Caco-2 (cell line): ENCODE data around the gene UGT1A8. TPM values are rescaled to one million over a fixed set of nuclear protein-coding genes. Genes with fewer than 3 reads are reported as not detected.
"Not testable (repeated sequence)": the region's sequence is repeated elsewhere in the genome, so short reads cannot be mapped to it uniquely, and the experiment has no call there.

Source experiments
- BruUV-seq: library from RNA; stranded (reverse); fragments of 400-500 nt; replicated peaks from 2 replicates; lab custom pipeline; 2021; lab: Mats Ljungman, UMichigan
- CTCF ChIA-PET: fragments of 300-600 bp; sonication (Branson Sonifier 250); formaldehyde crosslinking; loops from one replicate; lab custom pipeline; 2022; ENCODE audit warnings: antibody characterized with exemption; lab: Charles Lee
- POLR2A ChIA-PET: fragments of 300-600 bp; sonication (Branson Sonifier 250); formaldehyde crosslinking; loops from one replicate; lab custom pipeline; 2022; ENCODE audit warnings: antibody characterized with exemption; lab: Charles Lee
- DNase-seq, 2 experiments: peaks; one replicate each; pipeline versions ENCODE4 v3.0.0 to v3.0.0-alpha.2; 2020 to 2022
- H3K27me3 ChIP-seq: replicated peaks from 2 replicates; pipeline ENCODE4 v1.6.0; 2011; ENCODE audit warnings: low read length; ENCODE audit not compliant: control insufficient read depth, insufficient read depth
- H3K36me3 ChIP-seq: 2 replicates; pipeline ENCODE4 v1.5.1; 2011; ENCODE audit warnings: low read length; ENCODE audit not compliant: control insufficient read depth, insufficient read depth
- H3K4me1 ChIP-seq: fragments of 250-450 bp; sonication (Bioruptor Pico); 2 replicates; pipeline ENCODE4 v1.5.1; 2020; ENCODE audit warnings: mild to moderate bottlenecking
- H3K4me3 ChIP-seq: 2 replicates; pipeline ENCODE4 v1.5.1; 2011; ENCODE audit warnings: low read depth, mild to moderate bottlenecking, control low read depth, low read length
- H3K9me3 ChIP-seq: fragments of 250-450 bp; sonication (Bioruptor Pico); 2 replicates; pipeline ENCODE4 v1.5.1; 2020; ENCODE audit warnings: mild to moderate bottlenecking, moderate library complexity
- H3K27ac Mint-ChIP-seq: one replicate; pipeline ENCODE4 v1.8.0; 2022; ENCODE audit warnings: mixed read lengths; ENCODE audit not compliant: unreplicated experiment
- H3K27me3 Mint-ChIP-seq: one replicate; pipeline ENCODE4 v1.8.0; 2022; ENCODE audit warnings: mixed read lengths; ENCODE audit not compliant: insufficient read depth, unreplicated experiment
- H3K36me3 Mint-ChIP-seq: one replicate; pipeline ENCODE4 v1.8.0; 2022; ENCODE audit warnings: mild to moderate bottlenecking, mixed read lengths; ENCODE audit not compliant: insufficient read depth, unreplicated experiment
- H3K4me1 Mint-ChIP-seq: one replicate; pipeline ENCODE4 v1.8.0; 2022; ENCODE audit warnings: low read depth, mixed read lengths; ENCODE audit not compliant: unreplicated experiment
- H3K4me3 Mint-ChIP-seq: one replicate; pipeline ENCODE4 v1.8.0; 2022; ENCODE audit warnings: mild to moderate bottlenecking, moderate library complexity, mixed read lengths; ENCODE audit not compliant: unreplicated experiment
- H3K9me3 Mint-ChIP-seq: one replicate; pipeline ENCODE4 v1.8.0; 2022; ENCODE audit warnings: mixed read lengths; ENCODE audit not compliant: unreplicated experiment
- intact Hi-C: fragments of 100-400 bp; cut with micrococcal nuclease; formaldehyde crosslinking; loops from one replicate; pipeline ENCODE4 v1.10.0; 2022; ENCODE audit not compliant: unreplicated experiment
- total RNA-seq: library from RNA; stranded (reverse); gene quantifications from 2 replicates; pipeline ENCODE4 v1.2.3, GENCODE V29; 2022
- TF ChIP-seq, protein P1 (sequence below), 2 experiments: fragments of 200-600 bp in 1 of 2; IDR thresholded peaks; 1 replicate in 1 of 2; 2 replicates in 1 of 2; pipeline versions ENCODE4 v1.5.1 to v1.8.0; 2011 to 2022; ENCODE audit warnings: antibody characterized with exemption in 1 of 2, control low read depth in 1 of 2, inconsistent platforms in 1 of 2, low read depth in 1 of 2, low read length in 1 of 2, mild to moderate bottlenecking in 1 of 2, moderate library complexity in 1 of 2; ENCODE audit not compliant: insufficient read depth in 1 of 2, severe bottlenecking in 1 of 2, unreplicated experiment in 1 of 2

UGT1A8 gene
- total RNA-seq, 1 experiment from 2014 or later, result 0.50 TPM

DNA sequence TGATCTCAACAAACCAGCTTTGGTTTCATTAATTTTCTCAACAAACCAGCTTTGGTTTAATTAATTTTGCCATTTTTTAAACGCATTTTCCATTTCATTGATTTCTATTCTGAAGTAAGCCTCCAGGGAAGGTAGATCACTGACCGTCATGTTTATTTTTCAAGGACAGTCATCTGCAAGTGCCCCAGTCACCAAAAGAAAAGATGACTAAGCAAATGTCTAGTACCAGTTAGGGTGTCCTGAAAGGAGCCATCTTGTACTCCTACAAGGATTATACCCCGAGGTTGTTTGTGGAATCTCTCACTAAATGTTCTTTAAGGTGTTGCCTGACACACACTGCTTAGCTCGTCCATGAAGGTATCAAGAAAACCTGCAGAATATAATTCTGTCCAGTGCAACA is 6.1 kb upstream of the UGT1A8 start:
- Mint-ChIP-seq H3K4me3 (no peak overlapping the region), H3K4me1 (no peaks in the 10 kb centered on the region), H3K27me3 (no peaks in the 10 kb centered on the region), H3K36me3 (no peaks in the 10 kb centered on the region), H3K9me3 (peaks cover 28% of the 10 kb centered on the region), H3K27ac (no peak overlapping the region)
- no TSS peak for BruUV-seq
- no peak for DNase-seq
- POLR2A ChIA-PET, result no interaction called here
- TF ChIP-seq, protein P1, sequence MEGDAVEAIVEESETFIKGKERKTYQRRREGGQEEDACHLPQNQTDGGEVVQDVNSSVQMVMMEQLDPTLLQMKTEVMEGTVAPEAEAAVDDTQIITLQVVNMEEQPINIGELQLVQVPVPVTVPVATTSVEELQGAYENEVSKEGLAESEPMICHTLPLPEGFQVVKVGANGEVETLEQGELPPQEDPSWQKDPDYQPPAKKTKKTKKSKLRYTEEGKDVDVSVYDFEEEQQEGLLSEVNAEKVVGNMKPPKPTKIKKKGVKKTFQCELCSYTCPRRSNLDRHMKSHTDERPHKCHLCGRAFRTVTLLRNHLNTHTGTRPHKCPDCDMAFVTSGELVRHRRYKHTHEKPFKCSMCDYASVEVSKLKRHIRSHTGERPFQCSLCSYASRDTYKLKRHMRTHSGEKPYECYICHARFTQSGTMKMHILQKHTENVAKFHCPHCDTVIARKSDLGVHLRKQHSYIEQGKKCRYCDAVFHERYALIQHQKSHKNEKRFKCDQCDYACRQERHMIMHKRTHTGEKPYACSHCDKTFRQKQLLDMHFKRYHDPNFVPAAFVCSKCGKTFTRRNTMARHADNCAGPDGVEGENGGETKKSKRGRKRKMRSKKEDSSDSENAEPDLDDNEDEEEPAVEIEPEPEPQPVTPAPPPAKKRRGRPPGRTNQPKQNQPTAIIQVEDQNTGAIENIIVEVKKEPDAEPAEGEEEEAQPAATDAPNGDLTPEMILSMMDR (IDR thresholded peaks at IDR 0.05; ENCODE audit: insufficient read depth in 1 of 2, low read depth in 1 of 2, low read length in 1 of 2, severe bottlenecking in 1 of 2, unreplicated experiment in 1 of 2), result no peak
- CTCF ChIA-PET, result no interaction called here
- Histone ChIP-seq H3K27me3 (no peaks in the 10 kb centered on the region), H3K9me3 (no peaks in the 10 kb centered on the region), H3K36me3 (no peaks in the 10 kb centered on the region), H3K4me1 (no peaks in the 10 kb centered on the region), H3K4me3 (no peak overlapping the region)
- intact Hi-C loops, result no loop called here

DNA sequence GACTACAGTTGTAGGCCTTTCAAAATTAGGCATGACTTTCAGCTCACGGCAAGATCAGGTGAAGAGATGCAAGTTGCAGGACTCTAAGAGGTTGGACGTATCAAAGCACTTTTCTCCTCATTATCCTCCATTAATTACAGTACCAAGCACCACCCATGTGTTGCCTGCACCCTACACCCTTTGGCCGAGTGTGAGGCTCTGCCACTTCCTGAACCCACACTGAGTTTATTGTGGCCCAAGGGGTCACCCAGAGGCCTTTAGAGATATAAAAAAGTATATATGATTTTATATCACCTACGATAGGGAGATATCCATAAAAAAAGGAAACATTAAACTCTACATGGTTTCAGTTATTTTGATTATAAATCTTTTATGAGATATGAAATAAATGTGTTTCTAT is 2.8 kb downstream of the UGT1A8 start:
- Mint-ChIP-seq H3K9me3 (peaks cover 2% of the 10 kb centered on the region), H3K27ac (no peak overlapping the region), H3K4me3 (no peak overlapping the region), H3K4me1 (no peaks in the 10 kb centered on the region), H3K36me3 (no peaks in the 10 kb centered on the region), H3K27me3 (no peaks in the 10 kb centered on the region)
- BruUV-seq, result no TSS peak
- intact Hi-C loops, result no loop called here
- ChIA-PET POLR2A (no interaction called here), CTCF (no interaction called here)
- no peaks in the 10 kb centered on the region for H3K4me1 ChIP-seq
- no peak overlapping the region for H3K4me3 ChIP-seq
- no peaks in the 10 kb centered on the region for H3K36me3 ChIP-seq
- no peaks in the 10 kb centered on the region for H3K9me3 ChIP-seq
- TF ChIP-seq, protein P1 (IDR thresholded peaks at IDR 0.05; ENCODE audit: insufficient read depth in 1 of 2, low read depth in 1 of 2, low read length in 1 of 2, severe bottlenecking in 1 of 2, unreplicated experiment in 1 of 2), result no peak
- no peaks in the 10 kb centered on the region for H3K27me3 ChIP-seq
- DNase-seq, result no peak

DNA sequence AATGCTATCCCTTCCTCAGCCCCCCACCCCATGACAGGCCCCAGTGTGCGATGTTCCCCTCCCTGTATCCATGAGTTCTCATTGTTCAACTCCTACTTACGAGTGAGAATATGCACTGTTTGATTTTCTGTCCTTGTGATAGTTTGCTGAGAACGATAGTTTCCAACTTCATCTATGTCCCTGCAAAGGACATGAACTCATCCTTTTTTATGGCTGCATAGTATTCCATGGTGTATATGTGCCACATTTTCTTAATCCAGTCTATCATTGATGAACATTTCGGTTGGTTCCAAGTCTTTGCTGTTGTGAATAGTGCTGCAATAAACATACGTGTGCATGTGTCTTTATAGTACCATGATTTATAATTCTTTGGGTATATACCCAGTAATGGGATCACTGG is 4.4 kb downstream of the UGT1A8 start:
- H3K36me3 ChIP-seq, H3K4me3 ChIP-seq, intact Hi-C loops, H3K27me3 ChIP-seq, DNase-seq, H3K36me3 Mint-ChIP-seq, H3K4me3 Mint-ChIP-seq, H3K27ac Mint-ChIP-seq, H3K27me3 Mint-ChIP-seq, H3K9me3 ChIP-seq, BruUV-seq, CTCF ChIA-PET, H3K4me1 ChIP-seq, H3K9me3 Mint-ChIP-seq, POLR2A ChIA-PET, H3K4me1 Mint-ChIP-seq: not testable (repeated sequence)
